Esophagus squamous epithelium (tissue), 5 donors: ENCODE results near the gene CD4. TPM values are rescaled to one million over a fixed set of nuclear protein-coding genes. Genes with fewer than 3 reads are reported as not detected.

Experiments used
- DNase-seq: peaks from one replicate; lab custom pipeline; 2025; lab: John Stamatoyannopoulos, UW
- H3K27ac ChIP-seq, 4 donors: fragments of 200-600 bp; sonication (generic); one replicate each; pipeline ENCODE4 v1.5.1; 2016 to 2019; ENCODE audit warnings: mild to moderate bottlenecking in 1 of 4
- H3K27me3 ChIP-seq, 4 donors: fragments of 200-600 bp; sonication (generic); 1 replicate in 3 of 4; 2 replicates in 1 of 4; pipeline versions ENCODE4 v1.5.1 to v1.6.0; 2017 to 2021; ENCODE audit warnings: antibody characterized with exemption in 1 of 4
- H3K36me3 ChIP-seq, 3 donors: fragments of 200-600 bp; sonication (generic); one replicate each; pipeline ENCODE4 v1.5.1; 2016 to 2019
- H3K4me1 ChIP-seq, 3 donors: fragments of 200-600 bp; sonication (generic); one replicate each; pipeline ENCODE4 v1.5.1; 2017 to 2019
- H3K4me3 ChIP-seq, 4 donors: fragments of 200-600 bp; sonication (generic); 1 replicate in 3 of 4; 2 replicates in 1 of 4; pipeline ENCODE4 v1.5.1; 2016 to 2019; ENCODE audit warnings: mild to moderate bottlenecking in 2 of 4, moderate library complexity in 1 of 4
- H3K9me3 ChIP-seq, 3 donors: fragments of 200-600 bp; sonication (generic); one replicate each; pipeline ENCODE4 v1.5.1; 2016 to 2019
- POLR2A ChIP-seq, 4 donors: fragments of 450-650 bp; IDR thresholded peaks; one replicate each; pipeline ENCODE4 v1.6.1; 2017; ENCODE audit warnings: antibody characterized with exemption in 4 of 4, mild to moderate bottlenecking in 4 of 4, moderate library complexity in 3 of 4
- WGBS, 2 donors: methylation state at CpG; one replicate each; pipeline ENCODE4 v1.1.5; 2018; 5-methylcytosine and 5-hydroxymethylcytosine counted together
- intact Hi-C: fragments of 100-400 bp; cut with DNase I; formaldehyde crosslinking; loops from one replicate; pipeline ENCODE4 v1.15.0; 2022
- total RNA-seq, 4 donors: library from RNA; depleted of rRNA; stranded (reverse); fragments of >200 nt; gene quantifications; one replicate each; pipeline ENCODE4 v1.1.0, GENCODE V29; 2016
- TF ChIP-seq, protein P1 (sequence below), 6 experiments: fragments of 450-650 bp in 4 of 6; fragments of 200-600 bp in 2 of 6; sonication (generic) in 2 of 6; IDR thresholded peaks; one replicate each; pipeline ENCODE4 v1.5.1; 2016 to 2019; ENCODE audit warnings: antibody characterized with exemption in 6 of 6, mild to moderate bottlenecking in 4 of 6, moderate library complexity in 4 of 6
- donor health status: DM: yes; HTN: yes; CAD: no.

The CD4 gene
- total RNA-seq, 4 donors from 2014 or later: 1.2 to 11.8 (median 5.0) TPM

DNA sequence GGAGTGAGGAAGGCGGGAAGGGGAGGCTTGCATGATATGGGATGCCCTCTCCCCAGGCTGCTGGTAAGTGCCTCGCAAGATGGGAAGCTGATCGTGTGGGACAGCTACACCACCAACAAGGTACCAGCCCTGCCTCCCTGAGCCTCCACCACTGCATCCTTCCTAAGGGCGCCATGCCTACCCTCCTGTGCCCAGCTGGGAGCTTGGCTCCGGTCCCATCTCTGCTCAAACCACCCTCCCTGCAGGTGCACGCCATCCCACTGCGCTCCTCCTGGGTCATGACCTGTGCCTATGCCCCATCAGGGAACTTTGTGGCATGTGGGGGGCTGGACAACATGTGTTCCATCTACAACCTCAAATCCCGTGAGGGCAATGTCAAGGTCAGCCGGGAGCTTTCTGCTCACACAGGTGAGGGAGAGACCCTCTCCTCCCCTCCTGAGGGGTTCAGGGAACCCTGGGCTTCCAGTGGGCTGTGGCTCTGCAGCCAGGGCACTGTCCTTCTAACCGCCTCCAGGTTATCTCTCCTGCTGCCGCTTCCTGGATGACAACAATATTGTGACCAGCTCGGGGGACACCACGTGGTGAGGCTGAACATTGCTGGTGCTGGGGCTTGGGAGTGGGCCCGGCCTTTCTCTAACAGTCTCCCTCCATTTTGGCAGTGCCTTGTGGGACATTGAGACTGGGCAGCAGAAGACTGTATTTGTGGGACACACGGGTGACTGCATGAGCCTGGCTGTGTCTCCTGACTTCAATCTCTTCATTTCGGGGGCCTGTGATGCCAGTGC, 54.0 kb downstream of the CD4 start:
- Histone ChIP-seq H3K27ac (no peak overlapping the region), H3K9me3 (no peaks in the 10 kb centered on the region), H3K4me3 (no peak overlapping the region), H3K36me3 (peaks cover 0 to 47% (median 0%) of the 10 kb centered on the region in 3 donors), H3K27me3 (no peaks in the 10 kb centered on the region), H3K4me1 (no peaks in the 10 kb centered on the region)
- 92 to 93% methylated on average over 7 to 9 of the region's 16 CpGs for WGBS, 2 donors
- DNase-seq: no peak
- intact Hi-C loops: no loop called here
- TF ChIP-seq POLR2A (IDR thresholded peaks at IDR 0.05): no peak
- TF ChIP-seq, protein P1, sequence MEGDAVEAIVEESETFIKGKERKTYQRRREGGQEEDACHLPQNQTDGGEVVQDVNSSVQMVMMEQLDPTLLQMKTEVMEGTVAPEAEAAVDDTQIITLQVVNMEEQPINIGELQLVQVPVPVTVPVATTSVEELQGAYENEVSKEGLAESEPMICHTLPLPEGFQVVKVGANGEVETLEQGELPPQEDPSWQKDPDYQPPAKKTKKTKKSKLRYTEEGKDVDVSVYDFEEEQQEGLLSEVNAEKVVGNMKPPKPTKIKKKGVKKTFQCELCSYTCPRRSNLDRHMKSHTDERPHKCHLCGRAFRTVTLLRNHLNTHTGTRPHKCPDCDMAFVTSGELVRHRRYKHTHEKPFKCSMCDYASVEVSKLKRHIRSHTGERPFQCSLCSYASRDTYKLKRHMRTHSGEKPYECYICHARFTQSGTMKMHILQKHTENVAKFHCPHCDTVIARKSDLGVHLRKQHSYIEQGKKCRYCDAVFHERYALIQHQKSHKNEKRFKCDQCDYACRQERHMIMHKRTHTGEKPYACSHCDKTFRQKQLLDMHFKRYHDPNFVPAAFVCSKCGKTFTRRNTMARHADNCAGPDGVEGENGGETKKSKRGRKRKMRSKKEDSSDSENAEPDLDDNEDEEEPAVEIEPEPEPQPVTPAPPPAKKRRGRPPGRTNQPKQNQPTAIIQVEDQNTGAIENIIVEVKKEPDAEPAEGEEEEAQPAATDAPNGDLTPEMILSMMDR (IDR thresholded peaks at IDR 0.05): no peak

DNA sequence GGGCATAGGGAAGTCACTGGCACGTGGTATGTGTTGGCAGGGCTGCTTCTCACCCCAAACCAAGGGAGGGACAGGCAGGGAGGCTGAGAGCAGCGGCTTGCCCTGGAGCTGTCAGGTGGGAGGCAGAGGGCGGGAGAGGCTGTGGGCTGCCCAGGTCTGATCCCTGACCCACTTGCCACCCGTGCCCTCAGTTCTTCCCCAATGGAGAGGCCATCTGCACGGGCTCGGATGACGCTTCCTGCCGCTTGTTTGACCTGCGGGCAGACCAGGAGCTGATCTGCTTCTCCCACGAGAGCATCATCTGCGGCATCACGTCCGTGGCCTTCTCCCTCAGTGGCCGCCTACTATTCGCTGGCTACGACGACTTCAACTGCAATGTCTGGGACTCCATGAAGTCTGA, 56.1 kb downstream of the CD4 start:
- no peaks in the 10 kb centered on the region for H3K27me3 ChIP-seq
- no peak overlapping the region for H3K4me3 ChIP-seq
- H3K9me3 ChIP-seq: no peaks in the 10 kb centered on the region
- H3K27ac ChIP-seq: no peak overlapping the region
- intact Hi-C loops: no loop called here
- 92 to 93% methylated on average over 4 to 15 of the region's 17 CpGs for WGBS, 2 donors
- TF ChIP-seq, protein P1 (IDR thresholded peaks at IDR 0.05): no peak
- TF ChIP-seq POLR2A (IDR thresholded peaks at IDR 0.05): no peak
- DNase-seq: no peak
- peaks cover 0 to 43% (median 0%) of the 10 kb centered on the region in 3 donors for H3K36me3 ChIP-seq
- peaks cover 4% of the 10 kb centered on the region in 3 donors for H3K4me1 ChIP-seq

- no peak for TF ChIP-seq POLR2A (IDR thresholded peaks at IDR 0.05)
- TF ChIP-seq, protein P1 (IDR thresholded peaks at IDR 0.05): no peak
- intact Hi-C loops: no loop called here
- H3K27ac ChIP-seq: no peak overlapping the region
These were observed 57.1 kb downstream of the CD4 start for GRCh38 chr12:6846316-6846869.

GRCh38 chr12:6847676-6848075, 58.3 kb downstream of the CD4 start:
- 87 to 90% methylated on average over 2 of the region's 2 CpGs for WGBS, 2 donors
- intact Hi-C loops: no loop called here
- Histone ChIP-seq H3K27ac (no peak overlapping the region), H3K27me3 (no peaks in the 10 kb centered on the region), H3K4me3 (no peak overlapping the region), H3K9me3 (no peaks in the 10 kb centered on the region), H3K4me1 (peaks cover 11 to 14% (median 11%) of the 10 kb centered on the region in 3 donors), H3K36me3 (peaks cover 0 to 43% (median 0%) of the 10 kb centered on the region in 3 donors)
- DNase-seq: no peak
- TF ChIP-seq, protein P1 (IDR thresholded peaks at IDR 0.05): no peak
- TF ChIP-seq POLR2A (IDR thresholded peaks at IDR 0.05): no peak

More at GRCh38 chr12:6846316-6846869, 57.1 kb downstream of the CD4 start:
- H3K4me3 ChIP-seq: no peak overlapping the region
- peaks cover 11 to 13% (median 11%) of the 10 kb centered on the region in 3 donors for H3K4me1 ChIP-seq
- no peak for DNase-seq
- no peaks in the 10 kb centered on the region for H3K27me3 ChIP-seq
- 84 to 85% methylated on average over 5 to 7 of the region's 7 CpGs for WGBS, 2 donors
- H3K36me3 ChIP-seq: peaks cover 0 to 43% (median 0%) of the 10 kb centered on the region in 3 donors
- no peaks in the 10 kb centered on the region for H3K9me3 ChIP-seq

DNA sequence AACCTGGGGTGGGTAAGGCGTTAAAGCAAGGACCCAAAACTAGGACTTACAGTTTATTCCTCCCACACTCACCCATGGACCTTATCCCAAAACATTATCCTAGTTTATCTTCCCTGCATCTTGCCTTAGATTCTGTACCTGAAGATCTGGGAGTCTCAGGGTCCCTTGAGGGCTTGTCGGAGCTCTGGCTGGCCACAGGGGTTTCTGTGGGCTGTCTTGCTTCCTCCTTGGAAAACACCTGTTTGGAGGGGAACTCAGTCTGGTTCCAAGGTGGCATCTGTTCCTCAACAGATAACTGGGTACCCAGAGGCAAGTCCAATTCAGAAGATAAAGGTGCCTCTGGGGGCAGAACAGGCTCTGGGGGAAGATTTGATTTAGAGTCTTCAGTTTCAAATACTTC, 60.1 kb downstream of the CD4 start:
- DNase-seq: no peak
- H3K4me3 ChIP-seq: no peak overlapping the region
- H3K36me3 ChIP-seq: peaks cover 0 to 43% (median 0%) of the 10 kb centered on the region in 3 donors
- intact Hi-C loops: no loop called here
- TF ChIP-seq, protein P1 (IDR thresholded peaks at IDR 0.05): no peak
- TF ChIP-seq POLR2A (IDR thresholded peaks at IDR 0.05): no peak
- 92 to 100% methylated on average over 1 to 2 of the region's 2 CpGs for WGBS, 2 donors
- no peaks in the 10 kb centered on the region for H3K9me3 ChIP-seq
- H3K27ac ChIP-seq: no peak overlapping the region
- H3K27me3 ChIP-seq: no peaks in the 10 kb centered on the region
- peaks cover 11 to 29% (median 24%) of the 10 kb centered on the region in 3 donors for H3K4me1 ChIP-seq
